Measurements from ENCODE around the gene CST3.

CST3 gene

GRCh38 chr20:23628402-23629016, 9.2 kb downstream of the CST3 start:
- Histone ChIP-seq H3K9me3 (no peaks in the 10 kb centered on the region), H3K27me3 (no peaks in the 10 kb centered on the region; the same call in 1 of the 2 replicates), H3K36me3 (no peaks in the 10 kb centered on the region), H3K4me3 (ENCODE audit: low read depth, low read length) (no peak overlapping the region), H3K4me1 (no peaks in the 10 kb centered on the region)
- DNase-seq = no peak
- TF ChIP-seq, protein P1, sequence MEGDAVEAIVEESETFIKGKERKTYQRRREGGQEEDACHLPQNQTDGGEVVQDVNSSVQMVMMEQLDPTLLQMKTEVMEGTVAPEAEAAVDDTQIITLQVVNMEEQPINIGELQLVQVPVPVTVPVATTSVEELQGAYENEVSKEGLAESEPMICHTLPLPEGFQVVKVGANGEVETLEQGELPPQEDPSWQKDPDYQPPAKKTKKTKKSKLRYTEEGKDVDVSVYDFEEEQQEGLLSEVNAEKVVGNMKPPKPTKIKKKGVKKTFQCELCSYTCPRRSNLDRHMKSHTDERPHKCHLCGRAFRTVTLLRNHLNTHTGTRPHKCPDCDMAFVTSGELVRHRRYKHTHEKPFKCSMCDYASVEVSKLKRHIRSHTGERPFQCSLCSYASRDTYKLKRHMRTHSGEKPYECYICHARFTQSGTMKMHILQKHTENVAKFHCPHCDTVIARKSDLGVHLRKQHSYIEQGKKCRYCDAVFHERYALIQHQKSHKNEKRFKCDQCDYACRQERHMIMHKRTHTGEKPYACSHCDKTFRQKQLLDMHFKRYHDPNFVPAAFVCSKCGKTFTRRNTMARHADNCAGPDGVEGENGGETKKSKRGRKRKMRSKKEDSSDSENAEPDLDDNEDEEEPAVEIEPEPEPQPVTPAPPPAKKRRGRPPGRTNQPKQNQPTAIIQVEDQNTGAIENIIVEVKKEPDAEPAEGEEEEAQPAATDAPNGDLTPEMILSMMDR (IDR thresholded peaks at IDR 0.05; ENCODE audit: low read depth, low read length) = no peak

GRCh38 chr20:23627501-23627900, 10.3 kb downstream of the CST3 start:
- Histone ChIP-seq H3K27me3 (no peaks in the 10 kb centered on the region; the same call in 1 of the 2 replicates), H3K4me1 (no peaks in the 10 kb centered on the region), H3K4me3 (ENCODE audit: low read depth, low read length) (no peak overlapping the region), H3K9me3 (no peaks in the 10 kb centered on the region), H3K36me3 (no peaks in the 10 kb centered on the region)
- TF ChIP-seq, protein P1 (IDR thresholded peaks at IDR 0.05; ENCODE audit: low read depth, low read length) = no peak
- no peak for DNase-seq

DNA sequence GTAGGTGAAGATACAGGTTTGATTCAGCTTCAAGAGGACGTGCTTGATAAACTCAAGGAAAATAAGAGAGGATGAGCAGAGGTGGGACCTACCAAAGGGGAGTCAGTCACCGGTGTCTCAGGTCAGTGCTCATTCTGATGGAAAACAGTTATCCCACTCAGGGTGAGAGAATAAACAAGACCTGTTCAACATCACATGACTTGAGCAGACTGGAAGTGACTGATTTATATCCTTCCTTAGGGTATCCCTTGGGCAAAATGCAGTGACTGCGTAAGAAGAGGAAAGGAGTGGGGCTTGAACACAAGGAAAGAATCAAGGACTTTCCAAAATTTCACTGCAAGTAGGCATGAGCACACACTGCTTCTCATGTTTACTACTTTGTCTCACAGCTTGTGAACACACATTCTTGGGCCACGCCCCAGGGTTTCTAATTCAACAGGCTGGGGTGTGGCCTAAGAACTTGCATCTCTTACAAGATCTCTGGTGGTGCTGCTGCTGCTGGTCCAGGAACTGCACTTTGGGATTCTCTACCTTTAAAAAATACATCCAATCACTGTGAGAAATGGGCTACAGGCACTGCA, 11.6 kb downstream of the CST3 start:
- H3K4me1 ChIP-seq = no peaks in the 10 kb centered on the region
- DNase-seq = no peak
- H3K36me3 ChIP-seq = no peaks in the 10 kb centered on the region
- no peak overlapping the region for H3K4me3 ChIP-seq (ENCODE audit: low read depth, low read length)
- H3K9me3 ChIP-seq = no peaks in the 10 kb centered on the region
- TF ChIP-seq, protein P1 (IDR thresholded peaks at IDR 0.05; ENCODE audit: low read depth, low read length) = no peak
- H3K27me3 ChIP-seq = no peaks in the 10 kb centered on the region; the same call in 1 of the 2 replicates

DNA sequence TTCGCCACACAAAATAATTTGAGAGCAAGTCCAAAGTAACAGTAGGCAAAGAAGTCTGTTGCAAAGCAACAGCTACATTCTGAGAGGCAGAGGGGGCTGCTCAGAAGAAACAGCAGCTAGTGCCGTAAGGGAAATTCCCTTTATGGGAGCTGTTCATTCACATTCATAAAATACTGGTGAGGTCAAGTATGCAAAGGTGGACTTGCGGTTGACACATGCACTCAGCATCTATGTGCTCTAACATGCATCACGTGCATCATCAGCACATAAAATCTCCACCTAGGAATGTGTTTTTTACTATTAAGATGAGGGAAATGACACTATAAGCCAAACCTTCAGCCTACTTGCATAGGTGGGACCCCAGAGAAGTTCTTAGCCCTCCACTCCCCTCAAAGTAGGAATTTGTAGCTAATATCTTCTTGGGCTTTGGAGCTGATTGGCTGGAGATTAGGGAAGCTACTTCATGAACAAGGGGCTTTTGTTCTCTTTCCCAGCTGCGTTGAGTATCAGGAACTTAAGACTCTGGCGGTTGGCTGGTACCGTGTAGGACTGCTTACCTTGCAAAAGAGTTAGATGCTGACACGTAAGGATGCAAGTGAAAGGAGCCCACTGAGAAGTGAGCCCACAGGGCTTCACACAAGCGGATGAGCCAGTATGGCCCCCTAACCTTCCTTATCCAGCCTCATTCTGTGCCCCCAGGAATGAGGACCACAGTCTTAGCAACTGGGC, 12.4 kb downstream of the CST3 start:
- H3K4me1 ChIP-seq = no peaks in the 10 kb centered on the region

GRCh38 chr20:23624324-23624691, 13.4 kb downstream of the CST3 start:
- H3K4me1 ChIP-seq = no peaks in the 10 kb centered on the region

More for the DNA sequence above, 12.4 kb downstream of the CST3 start:
- Histone ChIP-seq H3K27me3 (no peaks in the 10 kb centered on the region; the same call in 1 of the 2 replicates), H3K36me3 (no peaks in the 10 kb centered on the region), H3K9me3 (no peaks in the 10 kb centered on the region), H3K4me3 (ENCODE audit: low read depth, low read length) (no peak overlapping the region)
- TF ChIP-seq, protein P1 (IDR thresholded peaks at IDR 0.05; ENCODE audit: low read depth, low read length) = no peak
- no peak for DNase-seq

More at GRCh38 chr20:23624324-23624691, 13.4 kb downstream of the CST3 start:
- H3K27me3 ChIP-seq = no peaks in the 10 kb centered on the region; the same call in 1 of the 2 replicates
- H3K9me3 ChIP-seq = no peaks in the 10 kb centered on the region
- no peak overlapping the region for H3K4me3 ChIP-seq (ENCODE audit: low read depth, low read length)
- TF ChIP-seq, protein P1 (IDR thresholded peaks at IDR 0.05; ENCODE audit: low read depth, low read length) = no peak
- no peaks in the 10 kb centered on the region for H3K36me3 ChIP-seq
- no peak for DNase-seq
